NK-92 treated with Interleukin-12 subunit alpha and Interleukin-12 subunit beta, amount 100 ng/mL, for 24 hours (cell line): ENCODE measurements around the gene HINFP.
"Not testable (repeated sequence)": the region's sequence is repeated elsewhere in the genome, so short reads cannot be mapped to it uniquely, and the experiment has no call there.

Experiments
- DNase-seq: peaks from one replicate; lab custom pipeline; 2025; lab: John Stamatoyannopoulos, UW

The HINFP gene

GRCh38 chr11:119155733-119156492 lies 34.5 kb downstream of the HINFP start:
- DNase-seq: no peak

- no peak for DNase-seq
Observed at GRCh38 chr11:119156496-119156895, 35.1 kb downstream of the HINFP start.

- no peak for DNase-seq
Observed at GRCh38 chr11:119157063-119157462, 35.7 kb downstream of the HINFP start.

GRCh38 chr11:119158467-119158866 lies 37.1 kb downstream of the HINFP start:
- no peak for DNase-seq

- DNase-seq: no peak
Observed at GRCh38 chr11:119160151-119160550, 38.8 kb downstream of the HINFP start.

GRCh38 chr11:119161871-119162270 lies 40.5 kb downstream of the HINFP start:
- DNase-seq: no peak

GRCh38 chr11:119166368-119167076 lies 45.1 kb downstream of the HINFP start:
- DNase-seq: no peak

- not testable (repeated sequence) for DNase-seq
Observed at GRCh38 chr11:119167077-119167458, 45.7 kb downstream of the HINFP start.

GRCh38 chr11:119167933-119168332 lies 46.6 kb downstream of the HINFP start:
- no peak for DNase-seq

GRCh38 chr11:119168471-119169281 lies 47.3 kb downstream of the HINFP start, which contains the start of gene NLRX1:
TSS of gene NLRX1 (plus strand) at chr11:119168725. CDS start at chr11:119171404, 2,679 bp downstream.
- peak; percentile 77 for DNase-seq

GRCh38 chr11:119169282-119169719 lies 47.9 kb downstream of the HINFP start:
- DNase-seq: no peak

- DNase-seq: no peak
Observed at GRCh38 chr11:119172513-119172912, 51.1 kb downstream of the HINFP start.

- no peak for DNase-seq
Observed at GRCh38 chr11:119173453-119173852, 52.1 kb downstream of the HINFP start.

- DNase-seq: no peak
Observed at GRCh38 chr11:119175493-119176077, 54.2 kb downstream of the HINFP start.

GRCh38 chr11:119178166-119178680 lies 56.8 kb downstream of the HINFP start:
- DNase-seq: no peak

GRCh38 chr11:119179342-119179741 lies 58.0 kb downstream of the HINFP start:
- DNase-seq: no peak

- no peak for DNase-seq
Observed at GRCh38 chr11:119179983-119180382, 58.6 kb downstream of the HINFP start.

GRCh38 chr11:119180729-119181676 lies 59.6 kb downstream of the HINFP start:
- DNase-seq: no peak

- DNase-seq: no peak
Observed at GRCh38 chr11:119181677-119182412, 60.5 kb downstream of the HINFP start.

- DNase-seq: not testable (repeated sequence)
Observed at GRCh38 chr11:119184399-119184798, 63.0 kb downstream of the HINFP start.
